ENCODE results near the gene SUPT20H.

Gene SUPT20H

GRCh38 chr13:37001921-37002250 is 57.6 kb downstream of the SUPT20H start:
- DNase-seq (ENCODE audit: low read depth, low spot score), result no peak

- no peak for DNase-seq (ENCODE audit: low read depth, low spot score)
These were observed 60.3 kb downstream of the SUPT20H start, which contains the start of gene ALG5 for GRCh38 chr13:36999054-36999714. ALG5 (minus strand) TSS chr13:36999340; CDS start chr13:36999300, 40 bp downstream.

- DNase-seq (ENCODE audit: low read depth, low spot score), result no peak
These were observed 60.9 kb downstream of the SUPT20H start for GRCh38 chr13:36998624-36999041.

- DNase-seq (ENCODE audit: low read depth, low spot score), result no peak
These were observed 61.6 kb downstream of the SUPT20H start for GRCh38 chr13:36997716-36998427.

GRCh38 chr13:36992362-36992761 is 67.1 kb downstream of the SUPT20H start:
- DNase-seq (ENCODE audit: low read depth, low spot score), result no peak

- no peak for DNase-seq (ENCODE audit: low read depth, low spot score)
These were observed 72.8 kb downstream of the SUPT20H start for GRCh38 chr13:36986462-36987240.

GRCh38 chr13:36981156-36981743 is 78.2 kb downstream of the SUPT20H start:
- DNase-seq (ENCODE audit: low read depth, low spot score), result no peak

- no peak for DNase-seq (ENCODE audit: low read depth, low spot score)
These were observed 80.0 kb downstream of the SUPT20H start for GRCh38 chr13:36979361-36980050.

GRCh38 chr13:36975172-36975571 is 84.3 kb downstream of the SUPT20H start:
- DNase-seq (ENCODE audit: low read depth, low spot score), result no peak

- no peak for DNase-seq (ENCODE audit: low read depth, low spot score)
These were observed 85.7 kb downstream of the SUPT20H start for GRCh38 chr13:36973621-36974295.

- DNase-seq (ENCODE audit: low read depth, low spot score), result no peak
These were observed 86.5 kb downstream of the SUPT20H start for GRCh38 chr13:36973009-36973408.

- DNase-seq (ENCODE audit: low read depth, low spot score), result no peak
These were observed 93.1 kb downstream of the SUPT20H start for GRCh38 chr13:36966404-36966803.

- no peak for DNase-seq (ENCODE audit: low read depth, low spot score)
These were observed 93.7 kb downstream of the SUPT20H start for GRCh38 chr13:36965767-36966166.

GRCh38 chr13:36959456-36960116 is 99.9 kb downstream of the SUPT20H start:
- DNase-seq (ENCODE audit: low read depth, low spot score), result no peak
